ENCODE results near the gene RAP1A.

Gene RAP1A

GRCh38 chr1:111746614-111746999, 127.0 kb downstream of the RAP1A start:
- Histone ChIP-seq H3K4me2 (ENCODE audit: low read length) (no peak overlapping the region), H2AFZ (ENCODE audit: low read length) (no peak overlapping the region)

GRCh38 chr1:111747282-111747734, 127.7 kb downstream of the RAP1A start:
- Histone ChIP-seq H3K27me3 (ENCODE audit: insufficient read depth, low read length) (no peaks in the 10 kb centered on the region), H3K4me3 (ENCODE audit: low read depth, low read length, poor library complexity, severe bottlenecking) (no peak overlapping the region), H3K4me2 (ENCODE audit: low read length) (no peak overlapping the region), H3K27ac (ENCODE audit: low read depth, low read length, poor library complexity, severe bottlenecking) (no peak overlapping the region), H2AFZ (ENCODE audit: low read length) (no peak overlapping the region), H3F3A (ENCODE audit: insufficient read depth, low read length) (no peaks in the 10 kb centered on the region), H4K20me1 (ENCODE audit: insufficient read depth, low read length) (no peaks in the 10 kb centered on the region), H3K36me3 (ENCODE audit: insufficient read depth, low read length) (no peaks in the 10 kb centered on the region), H3K9me2 (ENCODE audit: low read depth, low read length) (no peaks in the 10 kb centered on the region), H3K9ac (ENCODE audit: low read length) (no peak overlapping the region), H3K9me3 (ENCODE audit: low read length) (no peaks in the 10 kb centered on the region), H3K4me1 (ENCODE audit: insufficient read depth, low read length, severe bottlenecking) (no peaks in the 10 kb centered on the region), H3K79me2 (ENCODE audit: insufficient read depth, low read length) (no peaks in the 10 kb centered on the region)
- TF ChIP-seq EZH2 (IDR thresholded peaks at IDR 0.05; ENCODE audit: borderline replicate concordance, low read length) (no peak), CTCF (IDR thresholded peaks at IDR 0.05; ENCODE audit: low read length) (peak; percentile 84; the same call in 1 of the 2 replicates)

More at GRCh38 chr1:111746614-111746999, 127.0 kb downstream of the RAP1A start:
- no peaks in the 10 kb centered on the region for H4K20me1 ChIP-seq (ENCODE audit: insufficient read depth, low read length)
- H3K36me3 ChIP-seq (ENCODE audit: insufficient read depth, low read length): no peaks in the 10 kb centered on the region
- no peaks in the 10 kb centered on the region for H3K79me2 ChIP-seq (ENCODE audit: insufficient read depth, low read length)
- no peaks in the 10 kb centered on the region for H3K9me2 ChIP-seq (ENCODE audit: low read depth, low read length)
- H3K4me1 ChIP-seq (ENCODE audit: insufficient read depth, low read length, severe bottlenecking): no peaks in the 10 kb centered on the region
- H3K27me3 ChIP-seq (ENCODE audit: insufficient read depth, low read length): no peaks in the 10 kb centered on the region
- H3K9me3 ChIP-seq (ENCODE audit: low read length): no peaks in the 10 kb centered on the region
- no peak overlapping the region for H3K9ac ChIP-seq (ENCODE audit: low read length)
- TF ChIP-seq EZH2 (IDR thresholded peaks at IDR 0.05; ENCODE audit: borderline replicate concordance, low read length) (no peak), CTCF (IDR thresholded peaks at IDR 0.05; ENCODE audit: low read length) (no peak)
- no peak overlapping the region for H3K4me3 ChIP-seq (ENCODE audit: low read depth, low read length, poor library complexity, severe bottlenecking)
- no peak overlapping the region for H3K27ac ChIP-seq (ENCODE audit: low read depth, low read length, poor library complexity, severe bottlenecking)
- no peaks in the 10 kb centered on the region for H3F3A ChIP-seq (ENCODE audit: insufficient read depth, low read length)

GRCh38 chr1:111747947-111748346, 128.4 kb downstream of the RAP1A start:
- H3K4me2 ChIP-seq (ENCODE audit: low read length): no peak overlapping the region
- TF ChIP-seq EZH2 (IDR thresholded peaks at IDR 0.05; ENCODE audit: borderline replicate concordance, low read length) (no peak), CTCF (IDR thresholded peaks at IDR 0.05; ENCODE audit: low read length) (no peak)
- no peaks in the 10 kb centered on the region for H3K27me3 ChIP-seq (ENCODE audit: insufficient read depth, low read length)

More at GRCh38 chr1:111747947-111748346, 128.4 kb downstream of the RAP1A start:
- Histone ChIP-seq H3K9me2 (ENCODE audit: low read depth, low read length) (no peaks in the 10 kb centered on the region), H3K27ac (ENCODE audit: low read depth, low read length, poor library complexity, severe bottlenecking) (no peak overlapping the region), H3K36me3 (ENCODE audit: insufficient read depth, low read length) (no peaks in the 10 kb centered on the region), H4K20me1 (ENCODE audit: insufficient read depth, low read length) (no peaks in the 10 kb centered on the region), H3K79me2 (ENCODE audit: insufficient read depth, low read length) (no peaks in the 10 kb centered on the region), H3K9ac (ENCODE audit: low read length) (no peak overlapping the region), H2AFZ (ENCODE audit: low read length) (no peak overlapping the region), H3K9me3 (ENCODE audit: low read length) (no peaks in the 10 kb centered on the region), H3K4me3 (ENCODE audit: low read depth, low read length, poor library complexity, severe bottlenecking) (no peak overlapping the region), H3K4me1 (ENCODE audit: insufficient read depth, low read length, severe bottlenecking) (no peaks in the 10 kb centered on the region), H3F3A (ENCODE audit: insufficient read depth, low read length) (no peaks in the 10 kb centered on the region)

Data from OCI-LY1 (cell line).